ENCODE measurements around the gene CYP26A1. TPM values are rescaled to one million over a fixed set of nuclear protein-coding genes. Genes with fewer than 3 reads are reported as not detected.

CYP26A1 gene
- total RNA-seq, 4 donors from 2014 or later: 0.76 TPM; not detected in 3

- no peak for TF ChIP-seq POLR2A (IDR thresholded peaks at IDR 0.05)
- TF ChIP-seq, protein P1, sequence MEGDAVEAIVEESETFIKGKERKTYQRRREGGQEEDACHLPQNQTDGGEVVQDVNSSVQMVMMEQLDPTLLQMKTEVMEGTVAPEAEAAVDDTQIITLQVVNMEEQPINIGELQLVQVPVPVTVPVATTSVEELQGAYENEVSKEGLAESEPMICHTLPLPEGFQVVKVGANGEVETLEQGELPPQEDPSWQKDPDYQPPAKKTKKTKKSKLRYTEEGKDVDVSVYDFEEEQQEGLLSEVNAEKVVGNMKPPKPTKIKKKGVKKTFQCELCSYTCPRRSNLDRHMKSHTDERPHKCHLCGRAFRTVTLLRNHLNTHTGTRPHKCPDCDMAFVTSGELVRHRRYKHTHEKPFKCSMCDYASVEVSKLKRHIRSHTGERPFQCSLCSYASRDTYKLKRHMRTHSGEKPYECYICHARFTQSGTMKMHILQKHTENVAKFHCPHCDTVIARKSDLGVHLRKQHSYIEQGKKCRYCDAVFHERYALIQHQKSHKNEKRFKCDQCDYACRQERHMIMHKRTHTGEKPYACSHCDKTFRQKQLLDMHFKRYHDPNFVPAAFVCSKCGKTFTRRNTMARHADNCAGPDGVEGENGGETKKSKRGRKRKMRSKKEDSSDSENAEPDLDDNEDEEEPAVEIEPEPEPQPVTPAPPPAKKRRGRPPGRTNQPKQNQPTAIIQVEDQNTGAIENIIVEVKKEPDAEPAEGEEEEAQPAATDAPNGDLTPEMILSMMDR (IDR thresholded peaks at IDR 0.05): no peak
- no peaks in the 10 kb centered on the region for H3K36me3 ChIP-seq
- H3K4me3 ChIP-seq: no peak overlapping the region
- peaks cover 0 to 3% of the 10 kb centered on the region in 2 donors for H3K27me3 ChIP-seq
- peaks cover 0 to 20% of the 10 kb centered on the region in 2 donors for H3K4me1 ChIP-seq
- H3K27ac ChIP-seq: no peak overlapping the region
- no peak for DNase-seq
- intact Hi-C loops (cut with DNase I; ENCODE audit: low total_unique reads): no loop called here
- no peaks in the 10 kb centered on the region for H3K9me3 ChIP-seq
Measured at GRCh38 chr10:93064874-93065660, 8.6 kb upstream of the CYP26A1 start.

GRCh38 chr10:93065675-93066543 is 7.8 kb upstream of the CYP26A1 start:
- peaks cover 0 to 3% of the 10 kb centered on the region in 2 donors for H3K27me3 ChIP-seq
- TF ChIP-seq POLR2A (IDR thresholded peaks at IDR 0.05): no peak
- TF ChIP-seq, protein P1 (IDR thresholded peaks at IDR 0.05): no peak
- intact Hi-C loops (cut with DNase I; ENCODE audit: low total_unique reads): no loop called here
- DNase-seq: no peak
- peaks cover 0 to 20% of the 10 kb centered on the region in 2 donors for H3K4me1 ChIP-seq
- H3K27ac ChIP-seq: no peak overlapping the region
- no peaks in the 10 kb centered on the region for H3K9me3 ChIP-seq
- no peak overlapping the region for H3K4me3 ChIP-seq
- no peaks in the 10 kb centered on the region for H3K36me3 ChIP-seq

DNA sequence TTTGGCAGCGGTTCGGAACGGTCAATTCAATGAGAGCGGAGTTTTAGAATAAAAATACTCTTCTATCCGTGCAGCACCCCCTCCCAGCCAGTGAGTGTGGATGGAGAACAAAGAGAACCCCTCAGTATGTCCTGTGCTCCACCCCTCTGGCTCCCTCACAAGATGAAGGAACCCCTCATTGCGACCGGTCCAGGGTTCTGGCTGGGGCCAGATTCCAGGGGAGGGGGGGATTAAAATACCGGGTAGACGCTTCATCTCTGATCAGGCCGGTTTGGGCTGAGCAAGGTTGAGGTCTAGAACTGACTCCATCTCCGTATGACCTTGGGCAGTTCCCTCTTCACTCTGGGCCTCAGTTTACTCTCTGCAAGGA is 7.2 kb upstream of the CYP26A1 start:
- no peak for TF ChIP-seq POLR2A (IDR thresholded peaks at IDR 0.05)
- TF ChIP-seq, protein P1 (IDR thresholded peaks at IDR 0.05): no peak
- intact Hi-C loops (cut with DNase I; ENCODE audit: low total_unique reads): no loop called here
- Histone ChIP-seq H3K9me3 (no peaks in the 10 kb centered on the region), H3K27me3 (peaks cover 0 to 3% of the 10 kb centered on the region in 2 donors), H3K4me3 (no peak overlapping the region), H3K27ac (no peak overlapping the region), H3K4me1 (peaks cover 0 to 20% of the 10 kb centered on the region in 2 donors), H3K36me3 (no peaks in the 10 kb centered on the region)
- DNase-seq: no peak

DNA sequence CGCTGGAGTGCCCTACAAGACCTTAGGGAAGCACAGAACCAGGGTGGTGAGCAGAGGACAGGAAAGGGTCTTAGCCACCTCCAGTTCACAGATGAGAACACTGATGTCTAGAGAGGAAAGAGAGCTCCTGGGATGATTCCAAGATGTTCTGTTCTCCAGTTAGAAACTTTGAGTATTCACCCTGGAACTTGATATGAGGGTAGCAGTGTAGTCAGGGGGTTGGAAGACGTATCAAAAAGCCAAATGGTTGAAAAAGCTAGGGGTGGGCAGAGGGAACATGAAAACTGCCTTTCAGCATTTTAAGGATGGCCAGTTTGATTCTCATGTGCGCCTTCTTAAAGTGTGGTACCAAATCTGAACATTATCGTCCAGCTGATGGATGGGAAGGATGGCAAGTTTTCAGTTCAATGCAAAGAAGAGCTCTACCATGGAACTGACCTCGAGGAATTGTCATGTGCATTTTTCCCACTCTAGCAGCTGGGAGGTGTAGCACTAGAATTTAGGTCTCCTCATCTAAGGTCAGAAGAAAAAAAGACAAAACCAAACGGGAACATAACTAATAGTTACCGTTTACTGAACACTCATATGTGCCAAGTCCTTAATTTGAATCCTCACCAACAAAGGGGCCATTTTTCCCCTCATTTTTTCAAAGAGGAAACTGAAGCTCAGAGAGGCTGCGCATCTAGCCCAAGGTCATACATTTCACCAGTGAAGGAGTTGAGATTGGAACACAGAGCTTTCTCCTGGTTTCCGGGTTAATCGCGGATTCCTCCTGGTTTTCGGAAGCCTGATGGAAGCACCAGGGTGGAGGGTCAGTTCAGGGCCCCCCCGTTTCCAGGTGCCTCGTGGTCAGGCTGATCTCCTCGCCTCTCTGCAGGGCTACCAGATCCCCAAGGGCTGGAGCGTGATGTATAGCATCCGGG is 6.0 kb upstream of the CYP26A1 start:
- no peak for DNase-seq
- peaks cover 0 to 3% of the 10 kb centered on the region in 2 donors for H3K27me3 ChIP-seq
- H3K36me3 ChIP-seq: no peaks in the 10 kb centered on the region
- peaks cover 0 to 18% of the 10 kb centered on the region in 2 donors for H3K4me1 ChIP-seq
- H3K9me3 ChIP-seq: no peaks in the 10 kb centered on the region
- TF ChIP-seq, protein P1 (IDR thresholded peaks at IDR 0.05): no peak
- no peak for TF ChIP-seq POLR2A (IDR thresholded peaks at IDR 0.05)
- no peak overlapping the region for H3K27ac ChIP-seq
- intact Hi-C loops (cut with DNase I; ENCODE audit: low total_unique reads): no loop called here
- no peak overlapping the region for H3K4me3 ChIP-seq
